ENCODE data around the gene MIER3.

Gene MIER3

DNA sequence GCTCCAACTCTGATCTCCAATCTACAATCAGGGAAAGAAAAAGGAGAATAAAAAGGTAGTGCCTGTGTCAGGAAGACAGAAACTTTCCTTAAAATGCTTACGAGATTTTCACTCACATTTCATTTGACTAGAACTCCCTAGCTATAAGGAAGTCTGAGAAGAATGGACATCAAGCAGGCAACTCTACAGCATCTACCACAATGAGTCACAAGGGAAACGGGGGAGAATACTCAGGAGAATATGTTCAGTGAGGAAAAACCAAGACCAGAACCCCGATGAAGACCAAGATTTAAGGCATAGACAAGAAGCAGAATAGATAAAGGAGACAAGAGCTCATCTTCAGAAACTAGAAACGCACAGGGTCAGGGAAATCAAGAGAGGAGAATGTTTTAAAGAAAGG lies 51.5 kb downstream of the MIER3 start:
- no peak for DNase-seq (ENCODE audit: low read depth in 2 of 2, low spot score in 1 of 2)

DNA sequence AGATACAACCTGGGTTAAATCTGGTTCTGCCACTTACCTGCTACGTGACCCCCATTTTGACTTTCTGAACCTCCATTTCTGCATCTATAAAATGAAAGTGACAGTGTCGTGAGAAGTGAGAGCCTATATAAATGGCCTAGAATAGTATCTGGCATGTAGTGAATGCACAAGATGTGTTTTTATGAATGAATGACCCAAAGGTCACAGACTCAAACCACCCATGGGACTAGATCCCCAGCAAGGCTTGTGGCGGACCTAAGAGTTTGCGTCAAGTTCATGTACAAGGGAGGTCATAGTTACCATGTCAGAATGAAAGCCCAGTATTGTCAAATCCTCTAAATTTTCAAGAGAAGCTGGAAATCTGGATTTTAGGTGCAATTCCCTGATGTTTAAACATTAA lies 53.7 kb downstream of the MIER3 start:
- DNase-seq (ENCODE audit: low read depth in 2 of 2, low spot score in 1 of 2), result no peak

DNA sequence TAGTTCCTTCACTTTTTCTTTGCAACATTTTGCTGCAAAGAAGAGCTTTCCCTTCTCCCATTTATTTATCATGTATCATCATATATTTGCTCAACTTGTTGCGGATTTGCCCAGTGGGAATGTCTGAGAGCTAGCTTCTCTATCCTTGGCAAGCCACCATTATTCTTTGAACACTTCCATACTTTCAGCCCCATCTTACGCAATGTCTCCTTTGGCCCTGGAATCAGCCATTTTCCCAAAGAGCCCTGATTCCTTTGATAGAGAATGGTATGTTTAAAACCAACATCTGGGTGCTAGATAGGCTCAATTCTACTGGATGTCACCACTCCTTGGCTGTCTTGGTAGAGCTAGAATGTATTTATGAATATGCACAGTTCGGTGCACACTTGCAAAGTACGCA lies 55.2 kb downstream of the MIER3 start:
- DNase-seq (ENCODE audit: low read depth in 2 of 2, low spot score in 1 of 2), result no peak

DNA sequence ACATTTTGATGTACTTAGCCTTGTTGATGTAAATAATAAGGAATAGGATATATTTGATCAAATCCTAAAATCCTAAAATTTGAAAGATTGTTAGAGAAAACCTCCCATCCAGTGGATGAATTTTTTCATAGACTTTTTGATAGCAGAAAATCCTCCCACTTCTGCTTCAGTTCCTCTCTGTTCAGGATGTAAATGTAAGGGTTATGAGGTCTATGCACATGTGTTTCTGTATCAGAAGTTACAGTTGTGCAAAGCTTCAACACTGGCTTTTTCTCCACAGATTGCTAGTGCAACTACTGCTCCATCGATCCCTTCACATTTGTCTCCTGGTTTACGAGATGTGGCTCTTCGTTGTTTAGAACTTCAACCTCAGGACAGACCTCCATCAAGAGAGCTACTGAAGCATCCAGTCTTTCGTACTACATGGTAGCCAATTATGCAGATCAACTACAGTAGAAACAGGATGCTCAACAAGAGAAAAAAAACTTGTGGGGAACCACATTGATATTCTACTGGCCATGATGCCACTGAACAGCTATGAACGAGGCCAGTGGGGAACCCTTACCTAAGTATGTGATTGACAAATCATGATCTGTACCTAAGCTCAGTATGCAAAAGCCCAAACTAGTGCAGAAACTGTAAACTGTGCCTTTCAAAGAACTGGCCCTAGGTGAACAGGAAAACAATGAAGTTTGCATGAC lies 58.5 kb downstream of the MIER3 start:
- no peak for DNase-seq (ENCODE audit: low read depth in 2 of 2, low spot score in 1 of 2)

DNA sequence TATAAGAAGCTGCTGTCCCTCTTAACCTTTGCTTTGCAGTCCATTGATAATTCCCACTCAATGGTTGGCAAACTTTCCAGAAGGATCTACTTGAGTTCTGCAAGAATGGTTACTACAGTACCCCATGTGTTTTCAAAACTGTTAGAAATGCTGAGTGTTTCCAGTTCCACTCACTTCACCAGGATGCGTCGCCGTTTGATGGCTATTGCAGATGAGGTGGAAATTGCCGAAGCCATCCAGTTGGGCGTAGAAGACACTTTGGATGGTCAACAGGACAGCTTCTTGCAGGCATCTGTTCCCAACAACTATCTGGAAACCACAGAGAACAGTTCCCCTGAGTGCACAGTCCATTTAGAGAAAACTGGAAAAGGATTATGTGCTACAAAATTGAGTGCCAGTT lies 70.4 kb downstream of the MIER3 start:
- DNase-seq (ENCODE audit: low read depth in 2 of 2, low spot score in 1 of 2), result no peak

DNA sequence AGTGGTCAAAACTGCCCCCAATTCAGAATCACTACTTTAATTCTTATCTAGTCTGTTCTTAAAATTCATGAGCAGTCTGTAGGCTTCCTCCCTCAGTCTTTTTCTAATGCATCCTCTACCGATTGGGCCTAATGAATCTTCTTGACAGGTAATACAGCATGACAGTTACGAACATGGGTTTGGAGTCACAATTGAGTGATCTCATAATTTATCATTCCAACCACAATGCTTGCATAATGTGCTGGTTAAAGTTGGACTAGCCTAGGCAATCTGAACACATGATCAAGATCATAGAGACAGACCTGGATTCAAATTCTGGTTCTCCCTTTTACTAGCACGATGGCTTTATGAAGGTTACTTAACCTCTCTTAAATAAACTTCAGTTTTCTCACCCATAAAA lies 75.6 kb downstream of the MIER3 start:
- no peak for DNase-seq (ENCODE audit: low read depth in 2 of 2, low spot score in 1 of 2)

DNA sequence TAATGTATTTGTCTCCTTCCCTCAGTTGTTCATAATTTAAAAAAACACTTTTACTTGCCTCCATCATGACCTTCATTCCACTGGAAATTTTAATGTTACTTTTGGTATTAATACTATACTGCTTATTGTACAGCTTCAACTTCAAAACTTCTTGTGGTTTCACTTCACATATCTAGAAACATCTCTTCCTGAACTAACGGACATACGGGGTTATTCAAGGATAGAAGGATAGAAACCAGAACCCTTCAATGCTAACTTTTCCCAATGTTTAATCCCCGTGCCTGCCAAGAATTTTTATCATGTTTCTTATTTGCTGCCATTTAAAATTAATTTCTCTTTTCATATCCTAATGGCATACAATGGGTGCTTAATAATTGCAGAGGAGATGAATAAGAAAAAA lies 78.9 kb downstream of the MIER3 start:
- no peak for DNase-seq (ENCODE audit: low read depth in 2 of 2, low spot score in 1 of 2)

DNA sequence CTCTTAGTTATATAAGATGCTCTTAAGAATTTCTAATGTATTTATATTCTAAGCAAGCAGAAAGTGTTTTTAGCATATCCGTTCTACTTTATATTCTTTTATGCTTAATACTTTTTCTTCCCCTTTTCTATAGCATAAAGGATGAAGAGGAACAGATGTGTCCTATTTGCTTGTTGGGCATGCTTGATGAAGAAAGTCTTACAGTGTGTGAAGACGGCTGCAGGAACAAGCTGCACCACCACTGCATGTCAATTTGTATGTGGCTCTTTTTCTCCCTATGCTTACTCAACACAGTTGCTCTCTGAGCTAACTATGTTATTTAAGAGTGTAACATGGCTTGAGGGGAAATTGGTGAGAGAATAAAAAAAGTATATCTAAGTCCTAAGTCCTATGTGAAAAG lies 80.1 kb downstream of the MIER3 start:
- DNase-seq (ENCODE audit: low read depth in 2 of 2, low spot score in 1 of 2), result no peak
